Camera-type eye (tissue), 1 donor: ENCODE data around the gene PPP1R18. TPM values are rescaled to one million over a fixed set of nuclear protein-coding genes. Genes with fewer than 3 reads are reported as not detected.

Experiments used
- total RNA-seq: library from RNA; depleted of rRNA; stranded (reverse); fragments of >200 nt; gene quantifications from one replicate; pipeline ENCODE4 v1.2.3, GENCODE V29; 2014

Gene PPP1R18, protein sequence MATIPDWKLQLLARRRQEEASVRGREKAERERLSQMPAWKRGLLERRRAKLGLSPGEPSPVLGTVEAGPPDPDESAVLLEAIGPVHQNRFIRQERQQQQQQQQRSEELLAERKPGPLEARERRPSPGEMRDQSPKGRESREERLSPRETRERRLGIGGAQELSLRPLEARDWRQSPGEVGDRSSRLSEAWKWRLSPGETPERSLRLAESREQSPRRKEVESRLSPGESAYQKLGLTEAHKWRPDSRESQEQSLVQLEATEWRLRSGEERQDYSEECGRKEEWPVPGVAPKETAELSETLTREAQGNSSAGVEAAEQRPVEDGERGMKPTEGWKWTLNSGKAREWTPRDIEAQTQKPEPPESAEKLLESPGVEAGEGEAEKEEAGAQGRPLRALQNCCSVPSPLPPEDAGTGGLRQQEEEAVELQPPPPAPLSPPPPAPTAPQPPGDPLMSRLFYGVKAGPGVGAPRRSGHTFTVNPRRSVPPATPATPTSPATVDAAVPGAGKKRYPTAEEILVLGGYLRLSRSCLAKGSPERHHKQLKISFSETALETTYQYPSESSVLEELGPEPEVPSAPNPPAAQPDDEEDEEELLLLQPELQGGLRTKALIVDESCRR
- total RNA-seq: 20.6 TPM

DNA sequence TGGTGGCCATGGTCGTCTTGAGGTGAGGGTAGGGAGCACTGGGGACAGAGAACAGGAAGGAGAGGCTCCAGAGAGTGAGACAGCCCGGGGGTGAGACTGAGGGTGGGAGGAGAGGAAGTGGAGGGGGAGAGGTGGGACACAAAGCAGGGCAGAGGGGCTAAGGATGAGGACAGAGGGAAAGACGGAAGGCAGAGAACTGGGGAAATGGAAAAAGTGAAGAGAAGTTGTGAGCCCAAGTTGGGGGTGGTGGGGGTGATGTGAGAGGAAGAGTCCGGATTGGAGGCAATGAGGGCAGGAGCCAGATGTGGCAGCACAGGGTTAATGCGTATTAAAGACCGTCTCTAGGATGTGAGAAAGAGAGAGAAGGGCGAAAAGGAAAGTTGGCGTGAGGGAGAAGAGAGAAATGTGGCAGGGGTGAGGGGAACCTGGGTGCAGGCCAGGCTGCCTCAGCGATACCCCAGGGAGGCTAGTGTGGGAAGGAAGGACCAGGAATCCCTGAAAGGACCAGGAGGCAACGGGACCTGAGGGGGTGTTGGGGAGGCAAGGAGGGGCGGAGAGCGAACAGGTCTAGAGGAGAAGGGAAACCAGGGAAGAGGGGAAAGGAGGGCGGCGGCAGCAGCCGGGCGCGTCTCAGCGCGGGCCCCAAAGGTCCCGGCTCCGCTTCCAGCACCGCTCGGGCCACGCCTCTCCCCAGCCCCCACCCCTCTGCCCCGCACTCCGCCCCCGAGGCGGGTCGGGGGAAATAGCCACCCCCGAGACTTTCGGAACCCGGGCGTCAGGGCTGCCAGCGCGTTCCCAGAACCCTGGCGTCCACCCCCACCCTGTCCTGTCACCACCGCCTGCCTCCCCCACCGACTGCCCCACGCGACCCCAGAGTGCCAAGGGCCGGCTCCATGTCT lies at the start of gene PPP1R18:
Gene PPP1R18 (minus strand): TSS at position 637 of the 899 bp plus-strand sequence. CDS start 627 bp downstream, at position 10.

DNA sequence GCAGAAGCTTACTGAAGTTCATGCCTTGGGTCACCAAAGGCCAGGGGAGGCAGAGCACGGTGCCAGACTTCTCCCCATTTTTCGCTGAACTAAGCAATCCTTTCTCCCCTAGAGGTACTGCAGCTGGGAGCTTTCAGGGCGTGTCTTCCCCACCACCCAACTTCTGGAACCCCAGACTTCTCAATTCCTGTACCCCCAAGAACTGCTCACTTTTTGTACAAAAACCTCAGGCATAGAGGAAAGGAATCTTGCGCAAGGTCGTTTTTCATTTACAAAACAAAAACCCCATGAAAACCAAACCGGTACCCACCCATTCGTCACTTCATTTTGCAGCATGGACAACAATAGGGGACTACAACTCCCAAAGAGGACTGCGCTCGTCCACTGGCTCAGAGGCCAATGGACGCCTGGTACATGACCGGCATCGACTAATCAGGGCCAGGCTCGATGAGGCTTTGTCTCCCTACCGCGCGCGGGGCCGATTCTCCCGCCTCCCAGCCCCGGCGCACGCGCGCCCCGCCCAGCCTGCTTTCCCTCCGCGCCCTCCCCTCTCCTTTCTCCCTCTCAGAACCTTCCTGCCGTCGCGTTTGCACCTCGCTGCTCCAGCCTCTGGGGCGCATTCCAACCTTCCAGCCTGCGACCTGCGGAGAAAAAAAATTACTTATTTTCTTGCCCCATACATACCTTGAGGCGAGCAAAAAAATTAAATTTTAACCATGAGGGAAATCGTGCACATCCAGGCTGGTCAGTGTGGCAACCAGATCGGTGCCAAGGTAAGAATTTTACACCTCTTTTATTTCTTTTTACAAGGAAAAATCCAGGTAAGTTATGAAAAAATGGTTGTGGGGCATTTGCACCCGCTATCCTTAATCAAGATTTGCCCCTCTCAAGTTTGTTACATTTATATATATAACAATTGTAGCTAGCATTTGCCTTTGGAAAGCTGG lies 33.6 kb upstream of the PPP1R18 start, which contains the start of gene TUBB:
Gene TUBB (plus strand): TSS at position 562 of the 947 bp plus-strand sequence. CDS start 155 bp downstream, at position 717.

DNA sequence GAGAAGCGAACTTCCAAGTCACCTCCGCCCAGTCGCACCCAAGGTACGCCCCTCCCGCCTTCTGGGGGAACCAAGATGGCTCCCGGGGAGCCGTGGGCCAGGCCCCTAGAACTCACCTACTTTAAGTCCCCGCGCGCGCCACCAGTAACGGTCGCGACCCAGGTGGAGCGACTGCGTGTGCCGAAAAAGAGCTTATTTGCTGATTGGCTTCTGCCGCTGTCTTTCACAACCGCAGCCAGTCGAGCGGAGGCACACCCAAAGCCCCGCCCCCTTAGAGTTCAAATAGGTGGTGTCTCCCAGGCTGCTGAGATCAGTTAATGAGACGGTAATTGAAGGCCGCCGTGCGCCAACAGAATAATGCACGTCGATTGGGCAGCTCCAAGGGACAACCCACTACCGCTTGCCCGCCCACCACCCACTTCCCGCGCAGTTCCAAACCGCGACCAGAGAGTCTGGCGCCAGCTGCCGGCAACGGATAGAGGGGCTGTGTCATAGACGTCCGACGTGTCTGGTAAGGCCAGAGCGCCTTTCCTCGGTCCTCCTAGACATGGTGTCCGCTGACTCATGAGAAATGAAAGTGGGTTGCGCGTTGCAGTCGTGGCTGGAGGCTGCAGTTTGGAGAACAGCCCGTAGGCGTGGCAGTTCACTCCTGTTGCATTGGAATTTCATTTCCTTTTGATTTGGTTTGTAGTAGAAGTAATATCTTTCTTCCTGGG lies 30.8 kb upstream of the PPP1R18 start, which contains the start of gene MDC1:
Gene MDC1 (minus strand): TSS at position 153 of the 716 bp plus-strand sequence. CDS start 2,106 bp downstream, outside the sequence.

DNA sequence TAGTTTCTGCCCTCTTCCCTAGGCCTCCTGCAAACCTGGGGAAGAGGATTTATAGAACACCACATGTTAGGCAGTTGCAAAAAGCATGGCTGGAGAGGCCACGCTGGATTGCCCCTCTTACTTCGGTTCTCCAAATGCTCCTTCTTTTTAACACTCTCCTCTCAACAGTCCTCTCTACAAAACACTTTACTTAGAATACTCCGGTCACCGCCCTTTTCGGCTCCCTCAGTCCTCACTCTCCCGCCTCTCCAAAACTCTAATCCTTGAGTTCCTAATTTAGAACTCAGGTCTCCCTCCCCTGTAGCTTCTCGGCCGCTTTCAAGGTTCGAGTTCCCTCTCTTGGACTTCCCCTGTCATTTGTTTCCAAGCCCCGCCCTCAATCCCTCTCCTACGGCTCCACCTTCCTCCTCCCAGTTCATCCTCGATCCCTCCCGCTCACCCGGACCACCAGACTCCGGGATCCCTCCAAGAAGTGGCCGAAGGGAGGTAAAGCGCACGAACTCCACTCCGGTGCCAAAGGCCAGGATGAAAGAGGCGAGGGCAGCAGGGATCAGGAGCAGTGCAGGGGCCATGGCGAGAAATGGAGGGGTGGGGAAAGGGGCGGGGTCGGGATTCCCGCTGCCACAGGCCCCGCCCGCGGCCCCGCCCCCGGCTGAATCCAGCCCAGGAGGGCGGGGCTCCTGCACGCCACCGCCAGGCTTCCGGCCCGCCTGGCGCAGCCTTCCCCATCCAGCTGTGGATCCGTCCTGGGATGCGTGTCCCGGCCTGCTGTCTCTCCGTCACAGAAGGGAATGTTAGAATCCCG lies 4.2 kb upstream of the PPP1R18 start, which contains the start of gene NRM:
Gene NRM (minus strand): TSS at position 582 of the 805 bp plus-strand sequence. CDS start 10 bp downstream, at position 572.

DNA sequence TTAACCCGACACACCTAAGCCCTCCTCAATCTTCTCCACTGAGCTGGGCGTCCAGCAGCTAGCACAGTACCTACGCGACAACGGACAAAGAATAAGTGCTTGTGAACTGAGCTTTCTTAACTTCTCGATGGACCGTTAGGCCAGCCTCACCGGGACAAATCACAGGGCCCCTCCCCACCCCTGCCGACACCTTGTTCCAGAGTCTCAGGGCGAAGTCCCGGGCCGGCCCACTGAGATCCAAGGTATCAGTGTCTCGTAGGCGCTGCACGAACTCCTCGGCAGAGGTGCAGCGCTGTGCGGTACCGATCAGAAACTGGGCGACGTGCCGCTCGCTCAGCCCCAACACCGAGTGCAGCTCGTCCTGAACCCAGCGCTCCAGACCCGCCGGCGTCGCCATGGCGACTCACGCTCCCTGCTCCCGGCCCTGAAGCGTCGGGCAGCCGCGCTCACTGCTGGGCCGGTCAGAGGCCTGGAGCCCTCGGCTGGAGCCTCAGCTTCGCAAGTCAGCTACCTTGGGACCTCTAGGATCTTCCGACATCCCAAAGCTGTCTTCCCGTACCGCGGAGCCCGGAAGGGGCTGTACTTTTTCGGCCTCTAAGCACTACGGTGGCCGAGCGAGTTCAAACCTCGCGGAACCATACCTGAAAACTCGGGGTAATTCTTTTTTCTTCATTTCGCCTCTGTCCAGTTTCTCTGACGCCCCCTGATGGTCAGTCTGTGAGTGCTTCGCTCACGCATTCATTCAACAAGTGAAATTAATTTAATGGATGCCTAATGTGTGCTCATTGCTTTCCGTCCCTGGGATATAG lies 13.8 kb downstream of the PPP1R18 start, which contains the start of gene DHX16:
Gene DHX16 (minus strand): TSS at position 562 of the 809 bp plus-strand sequence. CDS start 165 bp downstream, at position 397.

DNA sequence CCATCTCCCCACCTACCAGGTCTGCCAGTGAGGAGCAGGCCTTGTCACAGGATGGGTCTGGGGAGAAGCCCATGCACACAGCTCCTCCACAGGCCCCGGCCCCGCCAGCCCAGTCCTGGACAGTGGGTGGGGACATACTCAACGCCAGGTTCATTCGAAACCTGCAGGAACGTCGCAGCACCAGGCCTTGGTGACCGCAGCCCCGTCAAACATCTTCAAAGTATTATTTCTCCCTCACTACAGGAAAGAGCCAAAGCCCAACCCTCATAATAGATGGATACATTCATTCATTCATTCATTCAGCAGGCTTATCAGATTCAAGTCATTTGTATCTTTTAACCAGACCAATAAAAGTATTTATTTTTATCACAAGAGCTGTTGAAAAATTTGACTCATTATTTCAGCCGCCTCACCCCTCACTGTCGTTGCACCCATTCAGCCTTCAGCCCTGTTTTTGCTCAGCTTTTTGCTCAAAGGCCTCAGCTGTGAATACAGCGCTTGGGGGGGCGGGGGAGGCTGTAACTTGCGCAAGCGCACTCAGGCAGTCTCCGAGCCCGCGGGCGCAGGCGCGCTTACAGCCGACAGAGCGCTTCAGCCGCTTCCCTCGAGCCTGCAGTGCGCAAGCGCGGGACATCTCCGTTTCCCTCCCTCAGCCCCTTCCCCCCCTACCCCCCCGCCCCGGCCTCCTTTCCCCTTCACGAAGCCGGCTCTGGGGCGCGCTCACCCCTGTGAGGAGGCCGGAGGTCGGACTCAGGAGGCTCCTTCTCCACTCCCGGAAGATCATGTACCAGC lies 39.8 kb downstream of the PPP1R18 start, which contains the start of gene C6orf136:
Gene C6orf136 (plus strand): TSS at position 684 of the 792 bp plus-strand sequence. CDS start 99 bp downstream, at position 783.

DNA sequence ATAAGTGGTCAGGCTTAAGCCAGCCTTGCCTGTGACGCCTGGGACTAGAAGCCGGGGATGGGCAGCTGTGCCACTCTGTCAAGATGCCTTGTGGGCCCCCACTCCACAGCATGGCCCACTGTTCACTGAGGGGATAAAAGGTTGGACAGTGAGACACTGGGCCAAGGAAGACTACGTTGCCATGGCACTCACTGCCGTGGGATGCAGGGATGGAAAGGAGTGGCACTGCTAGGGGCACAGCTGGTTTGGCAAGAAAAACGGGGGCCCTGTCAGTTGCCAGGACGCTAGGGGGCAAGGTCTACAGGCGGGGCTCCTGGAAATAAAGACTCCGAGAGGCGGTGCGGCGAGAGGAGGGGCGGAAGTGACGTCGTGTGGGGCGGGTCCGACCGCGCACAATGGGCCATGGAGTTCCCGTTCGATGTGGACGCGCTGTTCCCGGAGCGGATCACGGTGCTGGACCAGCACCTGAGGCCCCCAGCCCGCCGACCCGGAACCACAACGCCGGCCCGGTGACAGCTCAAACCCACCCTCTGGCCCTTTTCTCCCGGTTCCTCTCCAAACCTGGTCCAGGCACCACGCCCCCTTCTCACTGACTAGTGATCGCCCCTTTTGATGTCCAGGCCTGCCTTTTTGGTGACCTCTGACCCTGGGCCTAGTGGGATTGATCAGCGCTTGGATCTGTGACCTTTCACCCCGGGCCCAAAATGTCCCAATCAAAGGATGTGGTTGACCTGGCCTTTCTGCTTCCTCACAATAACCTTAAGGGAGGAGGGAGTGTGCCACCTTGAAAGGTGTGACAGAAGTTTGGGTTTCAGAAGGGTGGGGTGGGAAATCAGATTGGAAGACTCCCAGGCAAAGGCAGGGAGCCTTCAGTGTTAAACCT lies 59.7 kb downstream of the PPP1R18 start, which contains the start of gene ATAT1:
Gene ATAT1 (plus strand): TSS at position 391 of the 883 bp plus-strand sequence.

Other genes starting within 250 kb of the PPP1R18 start
- gene HLA-E, start 197.1 kb downstream of the PPP1R18 start, total RNA-seq: 137 TPM
- 37.2 TPM for gene GNL1, start 130.2 kb downstream of the PPP1R18 start, total RNA-seq
- 16.3 TPM for gene PRR3, start 129.3 kb downstream of the PPP1R18 start, total RNA-seq
- 35.6 TPM for gene ABCF1, start 115.2 kb downstream of the PPP1R18 start, total RNA-seq
- gene PPP1R10, start 69.4 kb downstream of the PPP1R18 start, total RNA-seq: 39.9 TPM
- gene MRPS18B, start 68.8 kb downstream of the PPP1R18 start, total RNA-seq: 40.3 TPM
- gene ATAT1, start 59.8 kb downstream of the PPP1R18 start, total RNA-seq: 25.5 TPM
- 10.1 TPM for gene C6orf136, start 39.5 kb downstream of the PPP1R18 start, total RNA-seq
- gene DHX16, start 13.6 kb downstream of the PPP1R18 start, total RNA-seq: 29.3 TPM
- gene NRM, start 4.3 kb upstream of the PPP1R18 start, total RNA-seq: 4.3 TPM
- gene MDC1, start 30.6 kb upstream of the PPP1R18 start, total RNA-seq: 26.2 TPM
- 432 TPM for gene TUBB, start 33.7 kb upstream of the PPP1R18 start, total RNA-seq
- 68.1 TPM for gene FLOT1, start 56.0 kb upstream of the PPP1R18 start, total RNA-seq
- gene IER3, start 57.9 kb upstream of the PPP1R18 start, total RNA-seq: 7.5 TPM
- 148 TPM for gene DDR1, start 197.9 kb upstream of the PPP1R18 start, total RNA-seq
- gene GTF2H4, start 221.6 kb upstream of the PPP1R18 start, total RNA-seq: 20.6 TPM
- 30.6 TPM for gene VARS2, start 227.6 kb upstream of the PPP1R18 start, total RNA-seq
- gene SFTA2, start 245.5 kb upstream of the PPP1R18 start, total RNA-seq: not detected